Fibroblast of peridontal ligament (primary cell): ENCODE data around the gene ABCA1.
A peak's percentile ranks its signal among the peaks of the same experiment; 100 is the strongest.
"Not testable (repeated sequence)": the region's sequence is repeated elsewhere in the genome, so short reads cannot be mapped to it uniquely, and the experiment has no call there.

Experiments used
- DNase-seq: peaks from one replicate; pipeline ENCODE4 v3.0.0-alpha.2; 2010; ENCODE audit errors: extremely low read depth

The ABCA1 gene

DNA sequence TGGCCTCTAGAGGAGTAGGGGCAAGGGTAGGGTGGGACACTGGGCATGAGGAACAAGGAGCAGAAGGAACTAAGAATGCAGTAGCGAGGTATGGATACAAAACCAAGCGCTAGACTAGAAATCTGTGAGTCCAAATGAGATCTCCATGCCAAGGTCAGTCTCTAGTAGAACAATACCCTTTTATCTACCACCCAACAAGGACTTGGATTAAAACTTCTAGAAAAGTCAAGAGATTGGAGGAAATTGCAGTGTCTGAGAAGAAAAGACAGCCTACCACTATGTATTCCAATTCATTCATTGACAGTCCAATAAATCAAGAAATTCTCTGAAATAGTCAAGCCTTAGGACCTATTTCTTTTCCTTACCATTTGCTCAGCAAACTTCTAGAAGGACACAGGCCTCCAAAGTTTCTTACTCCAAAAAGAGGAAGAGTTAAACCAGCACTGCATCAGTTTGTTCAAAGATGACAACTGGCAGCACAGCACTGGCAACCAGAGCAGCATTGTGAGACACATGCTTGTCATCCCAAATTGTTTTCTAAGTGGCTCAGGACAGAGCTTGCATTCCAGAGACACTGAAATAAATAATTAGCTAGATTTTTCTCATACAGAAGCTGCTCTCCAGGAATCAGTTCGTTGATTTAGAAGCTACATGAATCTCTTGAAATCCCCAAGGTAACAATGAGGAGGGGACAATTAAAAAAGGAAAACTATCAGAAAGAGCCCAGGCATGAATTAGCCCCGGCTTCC is 22.6 kb downstream of the ABCA1 start:
- DNase-seq: no peak

DNA sequence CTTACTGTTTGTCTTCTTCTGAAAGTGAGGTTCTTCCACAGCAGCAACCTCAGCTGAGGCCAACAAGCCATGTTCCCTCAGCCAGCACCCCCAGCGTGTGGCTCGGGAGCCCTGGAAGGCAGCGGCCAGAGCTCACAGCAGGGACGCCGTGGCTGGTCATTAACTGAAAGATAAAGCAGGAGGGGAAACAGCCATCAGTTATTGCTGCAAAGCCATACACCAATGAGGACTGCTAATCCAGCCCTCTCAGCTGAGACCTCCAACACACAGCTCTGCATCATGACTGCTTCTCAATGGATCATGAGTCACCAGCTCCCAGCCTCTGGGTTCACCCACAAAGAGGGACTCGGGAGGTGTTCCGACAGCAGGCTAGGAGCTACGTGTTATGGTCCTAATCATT is 24.3 kb downstream of the ABCA1 start:
- DNase-seq: peak; percentile 21

DNA sequence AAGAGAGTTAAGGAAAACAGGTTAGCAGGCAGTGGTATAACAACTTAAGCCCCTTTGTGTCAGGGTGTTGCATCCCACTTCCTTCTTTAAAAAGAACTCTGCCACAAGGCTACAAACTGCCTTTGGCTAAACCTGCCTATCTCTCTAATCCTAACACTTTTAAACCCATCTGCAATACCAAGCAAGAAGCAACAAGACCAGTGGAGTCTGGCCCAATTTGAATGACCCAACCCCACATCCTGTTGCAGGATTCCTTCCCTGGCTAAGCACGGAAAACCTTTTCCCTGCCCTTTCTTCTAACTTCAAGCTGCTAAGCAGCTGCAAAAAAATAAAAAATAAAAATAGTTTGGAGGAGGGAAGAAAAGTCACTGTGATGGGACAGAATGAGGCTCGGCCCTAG is 27.1 kb downstream of the ABCA1 start:
- no peak for DNase-seq

DNA sequence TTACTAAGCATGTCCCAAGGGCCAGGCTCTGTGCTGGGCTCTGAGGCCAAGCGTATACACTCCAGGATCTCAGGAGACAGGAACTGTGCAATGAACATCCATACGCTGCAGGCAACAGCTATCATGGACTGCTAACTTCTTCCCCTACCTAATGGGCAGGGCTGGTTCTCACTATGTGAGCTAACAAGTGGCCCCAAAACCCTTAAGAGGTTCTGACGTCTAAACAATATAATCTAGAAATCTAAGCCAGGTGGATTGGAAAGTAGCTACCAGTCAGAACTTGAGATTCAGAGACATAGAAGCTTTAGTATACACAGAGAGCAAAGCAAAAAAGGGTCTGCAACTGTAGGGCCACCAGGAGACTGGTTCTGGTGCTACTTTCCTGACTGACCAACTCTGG is 27.6 kb downstream of the ABCA1 start:
- no peak for DNase-seq

DNA sequence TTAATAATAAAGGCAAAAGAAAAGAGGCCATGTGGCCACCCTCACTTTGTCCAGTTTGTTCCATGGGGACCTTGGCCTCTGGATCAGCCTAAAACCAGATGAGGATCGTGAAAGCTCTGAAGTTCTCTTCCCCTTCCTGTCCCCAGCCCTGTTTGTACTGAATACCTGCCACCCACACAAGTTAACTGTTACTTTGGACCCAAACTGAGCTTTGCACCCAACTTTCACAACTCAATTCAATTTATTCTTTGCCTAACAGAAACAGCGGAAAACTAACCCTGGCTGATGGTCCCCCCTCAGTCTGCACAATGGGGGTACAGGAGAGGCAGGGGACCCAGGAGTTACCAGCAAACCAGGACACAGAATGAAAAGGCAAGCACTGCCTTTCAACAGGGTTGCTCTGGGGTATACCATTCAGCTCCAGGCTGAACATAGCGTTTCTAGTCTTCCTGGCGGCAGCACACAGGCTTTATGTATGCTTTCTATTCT is 28.2 kb downstream of the ABCA1 start:
- no peak for DNase-seq

DNA sequence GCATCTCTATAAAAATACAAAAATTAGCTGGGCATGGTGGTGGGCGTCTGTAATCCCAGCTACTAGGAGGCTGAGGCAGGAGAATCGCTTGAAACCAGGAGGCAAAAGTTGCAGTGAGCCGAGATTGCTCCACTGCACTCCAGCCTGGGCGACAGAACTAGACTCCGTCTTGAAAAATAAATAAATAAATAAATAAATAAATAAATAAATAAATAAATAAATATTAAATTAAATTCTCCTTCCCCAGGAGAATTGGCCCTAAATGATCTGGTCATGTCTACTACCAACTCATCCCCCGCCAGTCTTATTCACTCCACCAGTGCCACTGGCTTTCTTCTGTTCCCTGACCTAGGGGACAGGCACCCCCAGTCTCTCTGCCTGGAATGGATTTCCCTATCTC is 29.6 kb downstream of the ABCA1 start:
- DNase-seq: not testable (repeated sequence)

DNA sequence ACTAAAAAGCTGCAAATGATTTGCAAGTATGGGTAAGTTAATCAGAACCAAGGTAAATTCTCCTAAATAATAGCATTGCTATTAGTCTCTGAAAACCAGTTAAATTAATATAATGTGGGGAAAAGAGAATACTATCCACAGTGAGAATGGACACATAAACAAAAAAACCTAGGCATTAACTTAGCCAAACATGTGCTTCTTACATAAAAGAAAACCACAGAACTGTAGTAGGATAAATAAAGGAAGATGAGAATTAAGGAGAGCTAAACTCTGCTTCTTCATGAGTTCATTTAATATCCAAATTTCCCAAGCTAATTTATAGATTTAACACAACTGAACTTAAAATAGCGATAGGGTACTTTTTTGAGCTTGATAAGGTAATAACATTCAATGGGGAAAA is 31.8 kb downstream of the ABCA1 start:
- DNase-seq: peak; percentile 62

DNA sequence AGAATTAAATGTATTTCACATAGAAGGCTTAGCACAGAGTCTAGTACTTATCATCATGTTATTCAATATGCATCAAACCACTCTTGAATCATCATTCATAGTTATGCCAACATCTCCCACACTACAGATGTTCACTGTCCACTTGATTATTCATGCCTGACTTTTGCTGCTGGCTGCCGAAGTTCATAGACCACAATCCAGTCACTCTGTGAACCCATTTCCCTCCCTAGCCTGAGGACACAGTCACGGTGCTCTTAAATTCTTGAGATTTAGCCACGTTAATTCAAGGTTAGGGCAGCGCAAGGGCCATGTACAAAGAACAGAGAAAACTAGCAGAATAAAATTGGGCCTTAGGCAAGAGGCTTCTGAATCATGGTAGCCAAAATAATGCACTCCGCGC is 32.4 kb downstream of the ABCA1 start:
- DNase-seq: peak; percentile 87

DNA sequence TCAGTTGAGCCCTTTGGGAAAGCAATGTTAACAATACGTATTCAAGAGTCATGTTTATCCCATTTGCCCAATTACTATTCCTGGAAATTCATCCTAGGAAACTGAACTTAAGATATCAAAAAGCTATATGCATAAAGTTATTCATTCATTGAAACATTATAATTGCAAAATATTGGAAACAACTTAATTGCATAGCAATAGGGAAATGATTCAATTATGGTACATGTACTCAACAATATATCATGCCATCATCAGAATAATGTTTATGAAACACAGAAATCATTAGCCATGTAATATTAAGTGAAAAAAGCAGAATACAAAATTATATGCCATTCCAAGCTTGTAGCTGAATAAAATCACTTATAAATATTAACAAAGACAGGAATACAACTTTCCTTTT is 35.3 kb downstream of the ABCA1 start:
- no peak for DNase-seq

DNA sequence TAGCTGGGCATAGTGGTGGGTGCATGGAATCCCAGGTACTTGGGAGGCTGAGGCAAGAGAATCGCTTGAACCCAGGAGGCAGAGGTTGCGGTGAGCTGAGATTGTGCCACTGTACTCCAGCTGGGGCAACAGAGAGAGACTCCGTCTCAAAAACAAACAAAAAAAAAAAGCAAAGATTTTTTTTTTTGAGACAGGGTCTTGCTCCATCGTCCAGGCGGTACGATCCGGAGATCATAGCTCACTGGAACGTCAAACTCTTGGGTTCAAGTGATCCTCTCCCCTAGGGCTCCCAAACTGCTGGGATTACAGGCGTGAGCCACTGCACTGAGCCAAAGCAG is 37.6 kb downstream of the ABCA1 start:
- DNase-seq: no peak

DNA sequence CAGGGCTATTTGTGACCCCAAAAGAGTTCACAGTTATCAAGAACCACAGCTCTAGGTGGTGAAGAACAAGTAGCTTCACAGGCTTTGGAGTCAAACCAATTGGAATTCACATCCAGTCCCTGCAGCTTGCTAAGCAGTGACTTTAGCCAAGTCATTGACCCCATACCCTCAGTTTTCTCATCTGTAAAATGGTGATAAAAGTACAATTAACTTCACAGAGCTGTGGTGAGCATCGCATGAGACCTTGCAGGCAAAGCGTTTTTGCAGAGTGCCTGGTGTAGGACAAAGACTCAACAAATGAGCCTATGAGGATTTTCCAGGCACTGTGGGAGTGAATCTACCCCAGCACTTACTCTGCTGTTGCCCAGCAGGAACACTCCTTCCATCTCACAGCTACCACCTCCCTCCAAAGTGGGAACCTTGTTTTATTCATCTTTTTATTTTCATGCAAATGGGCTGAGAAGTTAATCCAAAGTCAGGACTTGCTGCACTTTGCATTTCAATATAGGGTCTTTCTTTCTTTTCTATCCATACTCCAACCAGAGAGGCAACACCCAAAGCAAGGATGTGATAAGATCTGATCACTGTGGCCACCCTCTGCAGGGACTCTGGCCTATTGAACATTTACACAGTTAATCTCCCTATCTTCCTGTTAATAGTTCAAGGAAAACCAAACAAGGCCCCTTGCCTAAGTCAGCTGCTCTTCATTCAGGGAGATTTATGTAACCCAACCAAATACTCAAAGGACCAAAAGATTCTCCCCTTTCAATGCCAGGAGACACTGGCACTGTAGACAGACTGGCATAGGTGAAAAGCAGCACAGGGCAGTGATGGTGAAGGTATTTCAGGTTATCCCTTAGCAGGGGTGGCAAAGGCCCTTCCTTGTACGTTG is 41.9 kb downstream of the ABCA1 start:
- DNase-seq: no peak

DNA sequence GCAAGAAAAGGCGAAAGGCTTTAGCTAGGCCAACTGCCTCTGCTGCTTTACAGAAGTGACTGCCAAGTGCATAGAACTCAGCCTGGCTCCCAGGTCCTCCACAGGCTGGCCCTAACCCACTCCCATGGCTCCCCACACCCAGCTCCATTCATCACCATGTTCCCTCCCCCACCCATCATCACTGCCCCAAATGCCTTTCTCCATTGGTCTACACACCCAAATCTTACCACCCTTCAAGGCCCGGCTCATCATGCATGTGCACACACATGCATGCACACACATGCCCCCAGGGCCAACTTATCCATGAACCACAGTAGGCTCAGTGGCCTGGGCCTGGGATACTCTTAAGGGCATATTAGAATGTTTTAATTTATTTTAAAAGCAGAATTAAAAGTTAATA is 44.8 kb downstream of the ABCA1 start:
- no peak for DNase-seq

DNA sequence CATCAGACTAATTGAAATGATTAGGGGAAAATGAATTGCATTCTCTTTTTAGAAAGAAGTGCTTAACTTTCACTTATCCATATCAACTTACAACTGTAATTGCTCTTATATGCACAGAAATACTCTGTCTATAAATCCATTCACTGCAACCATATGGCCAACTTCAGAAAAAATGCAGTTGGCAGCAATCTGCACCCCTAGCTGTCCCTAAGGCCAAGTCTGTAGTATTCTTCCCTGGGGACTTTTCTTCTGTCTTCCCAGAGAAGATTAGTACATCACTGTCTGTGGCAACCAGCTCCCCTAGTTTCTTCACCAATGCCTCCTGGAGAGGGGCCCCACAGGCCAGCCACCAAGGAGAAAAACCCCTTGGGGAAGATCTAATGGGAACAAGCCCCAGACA is 45.4 kb downstream of the ABCA1 start:
- no peak for DNase-seq

DNA sequence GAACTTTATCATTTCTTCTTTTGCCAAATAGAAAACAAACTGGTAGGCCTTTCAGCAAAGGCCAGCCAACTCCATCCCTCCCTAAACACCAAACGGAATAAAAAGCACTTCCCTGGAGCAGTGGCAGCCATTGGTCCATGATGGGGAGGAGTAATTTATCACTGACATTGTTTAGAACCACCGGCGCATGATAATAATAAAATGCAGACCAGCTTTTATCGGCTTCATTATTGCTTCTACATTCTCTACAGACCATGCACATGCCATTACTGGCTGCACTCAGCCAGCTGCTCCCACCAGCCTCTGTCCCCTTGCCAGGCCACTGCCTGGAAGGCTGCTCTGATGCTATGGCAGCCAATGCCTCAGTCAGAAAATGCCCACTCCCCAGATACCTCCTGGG is 45.9 kb downstream of the ABCA1 start:
- no peak for DNase-seq

DNA sequence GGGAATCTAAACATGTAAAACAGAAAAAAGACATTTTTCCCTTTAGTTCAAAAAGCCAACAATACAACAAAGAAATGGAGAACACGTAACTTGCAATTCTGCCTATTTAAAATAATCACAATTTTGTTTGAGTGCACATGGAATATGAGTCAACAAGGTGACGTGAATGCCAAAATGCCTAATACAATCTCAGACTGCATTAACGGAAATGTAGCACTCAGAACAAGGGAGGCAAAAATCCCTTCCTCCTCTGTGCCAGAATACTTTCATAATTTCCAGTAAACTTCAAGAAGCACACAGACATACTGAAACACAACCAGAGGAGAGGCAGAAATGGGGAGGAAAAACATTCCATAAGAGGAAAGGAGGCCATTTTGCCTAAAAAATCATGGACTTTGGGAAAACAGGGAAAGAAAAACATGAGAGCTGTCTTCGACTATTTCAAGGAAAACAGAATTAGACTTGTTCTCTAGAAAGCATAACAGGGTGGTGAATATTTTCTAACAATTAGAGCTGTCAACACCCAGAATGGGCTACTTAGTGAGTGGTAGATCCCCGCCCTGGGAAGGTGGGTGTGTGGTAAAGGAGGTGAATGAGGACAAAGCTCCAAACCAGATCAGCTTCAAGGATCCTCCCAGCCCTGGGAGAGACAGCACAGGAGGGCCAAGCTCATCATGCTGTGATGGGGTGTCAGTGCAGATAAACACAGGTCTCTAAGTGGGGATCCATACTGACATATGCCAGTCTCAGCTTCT is 48.2 kb downstream of the ABCA1 start:
- DNase-seq: peak; percentile 78

DNA sequence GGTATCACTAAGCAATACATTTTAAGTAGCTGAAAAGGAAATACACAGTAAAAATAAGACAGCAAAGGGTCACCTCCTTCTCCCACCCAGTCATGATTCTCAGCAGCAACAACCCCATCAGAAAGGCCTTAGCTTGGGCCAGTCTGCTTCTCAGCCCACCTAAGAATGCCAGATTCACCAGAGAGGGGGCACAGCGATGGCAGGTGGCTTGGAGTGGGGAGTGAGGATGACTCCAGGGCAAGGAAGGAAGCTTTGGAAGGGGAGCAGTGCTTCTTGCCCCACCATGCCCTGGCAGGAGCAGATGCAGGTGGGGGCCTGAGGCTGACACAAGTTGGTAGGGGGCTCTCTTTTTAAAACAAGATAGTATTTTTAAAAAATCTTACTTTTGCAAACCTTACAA is 51.4 kb downstream of the ABCA1 start:
- DNase-seq: no peak

DNA sequence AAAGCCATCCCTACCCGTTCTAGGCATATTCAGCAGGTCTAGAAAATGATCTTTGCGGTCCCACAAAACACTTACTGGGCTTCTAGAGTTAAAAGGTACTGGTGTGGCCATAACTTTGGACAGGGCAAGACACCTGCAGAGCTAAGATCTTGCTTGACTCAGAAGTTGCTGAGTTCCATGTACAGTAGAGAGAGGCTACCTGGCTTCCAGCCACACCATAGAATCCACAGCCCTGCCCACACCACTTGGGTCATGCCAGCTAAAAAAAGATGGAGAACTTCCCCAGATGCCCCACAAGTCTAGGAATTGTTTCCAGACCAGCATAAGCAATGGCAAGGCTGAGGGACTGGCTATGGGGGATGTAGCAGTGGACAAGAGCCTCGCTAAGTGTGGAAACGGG is 52.1 kb downstream of the ABCA1 start:
- DNase-seq: no peak

DNA sequence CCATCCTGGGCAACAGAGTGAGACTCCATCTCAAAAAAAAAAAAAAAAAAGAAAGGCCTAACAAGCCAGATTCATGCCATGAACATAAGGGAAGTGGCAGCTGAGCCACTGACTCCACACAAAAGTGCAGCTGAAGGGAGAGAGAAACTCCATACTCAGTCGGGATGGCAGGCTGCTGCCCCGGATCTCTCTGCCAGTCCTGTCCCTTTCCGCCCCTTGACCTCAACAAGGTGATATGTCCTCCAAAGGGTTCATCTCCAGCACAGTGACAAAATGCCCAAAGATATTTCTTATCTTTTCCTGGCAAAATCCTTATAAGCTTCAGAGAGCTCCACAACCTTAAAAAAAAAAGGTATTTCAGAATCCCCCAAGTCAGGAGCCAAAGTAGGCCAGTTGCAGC is 52.6 kb downstream of the ABCA1 start:
- DNase-seq: no peak

DNA sequence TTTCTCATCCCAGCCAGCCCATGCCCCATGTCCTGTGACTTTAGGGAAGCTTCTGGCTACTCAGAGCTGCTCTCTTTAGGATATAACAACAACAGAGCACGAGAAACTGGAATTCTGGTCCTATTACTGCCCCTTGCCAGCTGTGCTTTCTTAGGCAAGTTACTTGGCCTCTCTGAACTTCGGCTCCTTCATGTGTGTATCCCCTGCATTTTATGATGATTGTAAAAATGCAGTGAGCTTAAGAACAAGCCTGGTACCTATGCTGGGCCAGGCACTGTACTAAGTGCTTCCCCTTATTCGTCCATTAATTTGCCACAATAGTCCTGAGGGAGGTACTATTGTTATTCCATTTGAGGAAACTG is 54.5 kb downstream of the ABCA1 start:
- no peak for DNase-seq

DNA sequence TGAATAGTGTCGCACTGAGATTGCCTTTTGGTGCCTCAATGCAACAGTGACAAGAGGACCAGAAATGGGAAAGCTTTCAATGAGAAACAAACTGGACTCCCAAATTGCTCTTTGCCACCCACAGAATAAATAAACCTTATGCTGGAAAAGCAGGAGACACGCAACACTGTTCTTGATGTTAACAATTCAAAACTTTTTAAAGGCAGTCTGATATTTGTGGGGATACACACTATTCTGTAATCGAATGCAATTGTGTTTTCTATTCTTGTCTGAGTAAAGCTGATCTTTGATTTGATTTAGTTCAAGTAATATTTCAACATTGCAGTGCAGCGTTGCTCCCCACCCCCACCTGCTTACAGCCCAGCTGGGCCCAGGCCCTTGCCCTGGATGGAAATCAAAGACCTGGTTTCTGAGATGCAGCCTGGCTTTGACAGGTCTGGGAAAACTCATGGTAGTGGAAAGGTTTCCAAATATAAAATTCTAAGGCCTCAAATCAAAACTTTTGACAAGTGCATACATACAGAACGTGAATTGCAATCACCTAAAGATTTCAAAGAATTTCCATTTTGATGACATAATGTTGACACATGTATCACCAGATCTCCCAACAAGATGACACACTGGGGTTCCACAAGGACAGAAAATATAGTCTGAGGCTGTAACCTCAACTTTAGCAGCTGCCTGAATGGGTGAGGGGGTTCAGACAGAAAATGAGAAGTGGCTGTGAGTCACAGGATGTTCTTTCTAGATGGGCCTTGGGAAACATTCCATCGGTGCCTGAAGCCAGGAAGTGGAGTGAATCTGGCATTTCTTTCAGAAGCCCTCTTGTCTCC is 55.1 kb downstream of the ABCA1 start:
- peak; percentile 73 for DNase-seq

DNA sequence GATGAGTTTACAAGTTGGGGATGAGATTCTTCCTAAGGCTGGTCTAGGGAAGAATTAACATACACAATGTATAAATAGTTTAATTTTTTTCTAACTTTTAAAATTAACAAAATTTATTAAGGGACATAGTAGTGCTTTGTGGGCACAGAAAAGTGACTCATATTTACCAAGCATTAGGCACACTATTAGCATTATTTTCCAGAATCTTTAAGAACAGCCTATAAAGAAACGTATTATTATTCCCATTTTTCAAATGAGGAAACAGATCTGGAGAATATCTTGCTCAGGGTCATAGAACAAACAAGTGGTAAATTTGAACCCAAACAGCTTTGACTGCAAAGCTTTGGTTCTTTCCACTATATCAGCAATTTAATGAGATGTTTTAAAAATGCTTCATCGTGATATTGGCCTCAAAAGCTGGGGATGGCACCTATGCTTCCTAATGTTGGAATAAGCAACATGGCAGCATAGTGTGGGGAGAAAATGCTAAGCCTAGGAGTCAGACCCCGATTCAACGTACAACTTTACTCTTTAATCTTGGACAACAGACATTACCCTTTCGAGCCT is 55.9 kb downstream of the ABCA1 start:
- no peak for DNase-seq
